Ramos (cell line): ENCODE data around the gene MYMK.
"Not testable (repeated sequence)": the region's sequence is repeated elsewhere in the genome, so short reads cannot be mapped to it uniquely, and the experiment has no call there.

ENCODE experiments used
- in situ Hi-C: fragments of 300-500 bp; cut with MboI; formaldehyde crosslinking; loops from one replicate; pipeline ENCODE4 v1.14.3; 2022; ENCODE audit warnings: low sequenced_read_pairs; ENCODE audit not compliant: unreplicated experiment

Gene MYMK, protein sequence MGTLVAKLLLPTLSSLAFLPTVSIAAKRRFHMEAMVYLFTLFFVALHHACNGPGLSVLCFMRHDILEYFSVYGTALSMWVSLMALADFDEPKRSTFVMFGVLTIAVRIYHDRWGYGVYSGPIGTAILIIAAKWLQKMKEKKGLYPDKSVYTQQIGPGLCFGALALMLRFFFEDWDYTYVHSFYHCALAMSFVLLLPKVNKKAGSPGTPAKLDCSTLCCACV

DNA sequence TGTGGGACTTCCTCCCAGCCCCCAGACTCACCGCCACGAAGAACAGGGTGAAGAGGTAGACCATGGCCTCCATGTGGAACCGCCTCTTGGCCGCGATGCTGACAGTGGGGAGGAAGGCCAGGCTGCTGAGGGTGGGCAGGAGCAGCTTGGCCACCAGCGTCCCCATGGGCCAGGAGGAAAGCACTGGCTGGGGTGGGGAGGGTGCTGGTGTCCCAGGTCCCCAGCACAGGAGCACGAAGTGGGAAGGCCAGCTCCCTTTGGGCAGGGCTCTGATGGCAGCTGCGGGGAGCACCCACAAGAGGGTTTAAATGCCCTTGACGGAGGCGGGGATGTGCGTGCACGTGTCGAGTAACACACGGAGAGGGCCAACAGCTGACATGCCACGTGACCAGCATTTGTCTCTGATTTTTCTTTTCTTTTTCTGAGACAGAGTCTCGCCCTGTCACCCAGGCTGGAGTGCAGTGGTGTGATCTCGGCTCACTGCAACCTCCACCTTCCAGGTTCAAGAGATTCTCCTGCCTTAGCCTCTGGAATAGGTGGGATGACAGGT, at the start of gene MYMK:
MYMK (minus strand) TSS at position 281 of the 550 bp plus-strand sequence; CDS start at position 166, 115 bp downstream.
- in situ Hi-C loops = no loop called here

DNA sequence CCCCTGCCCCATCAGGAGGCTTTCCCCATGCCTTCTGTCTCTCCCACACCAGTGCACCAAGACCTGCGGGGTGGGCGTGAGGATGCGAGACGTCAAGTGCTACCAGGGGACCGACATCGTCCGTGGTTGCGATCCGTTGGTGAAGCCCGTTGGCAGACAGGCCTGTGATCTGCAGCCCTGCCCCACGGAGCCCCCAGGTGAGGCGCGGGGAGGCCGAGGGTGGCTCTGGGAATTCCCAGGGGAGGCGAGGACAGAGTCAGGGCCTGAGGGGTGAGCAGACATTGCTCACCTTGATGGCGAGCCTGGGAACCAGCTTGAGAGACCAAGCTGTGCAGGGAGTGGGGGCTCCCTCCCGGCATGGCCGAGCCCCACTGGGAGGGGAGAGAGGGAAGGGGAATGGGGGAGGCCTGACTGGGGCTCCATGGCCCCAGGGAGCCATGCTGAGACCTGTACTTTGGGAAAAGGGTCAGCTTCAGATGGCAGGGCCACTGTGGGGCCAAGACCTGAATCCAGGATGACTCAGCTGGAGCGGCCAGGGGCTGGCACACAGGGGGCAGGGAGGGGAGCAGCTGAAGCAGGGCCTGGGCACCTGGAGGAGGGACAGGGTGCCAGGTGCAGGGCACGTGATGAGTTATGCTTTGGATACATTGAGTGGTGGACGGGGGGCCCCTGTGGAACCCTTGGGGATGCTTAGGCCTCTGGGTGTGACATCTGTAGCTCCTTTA, 49.2 kb upstream of the MYMK start:
- in situ Hi-C loops = no loop called here

DNA sequence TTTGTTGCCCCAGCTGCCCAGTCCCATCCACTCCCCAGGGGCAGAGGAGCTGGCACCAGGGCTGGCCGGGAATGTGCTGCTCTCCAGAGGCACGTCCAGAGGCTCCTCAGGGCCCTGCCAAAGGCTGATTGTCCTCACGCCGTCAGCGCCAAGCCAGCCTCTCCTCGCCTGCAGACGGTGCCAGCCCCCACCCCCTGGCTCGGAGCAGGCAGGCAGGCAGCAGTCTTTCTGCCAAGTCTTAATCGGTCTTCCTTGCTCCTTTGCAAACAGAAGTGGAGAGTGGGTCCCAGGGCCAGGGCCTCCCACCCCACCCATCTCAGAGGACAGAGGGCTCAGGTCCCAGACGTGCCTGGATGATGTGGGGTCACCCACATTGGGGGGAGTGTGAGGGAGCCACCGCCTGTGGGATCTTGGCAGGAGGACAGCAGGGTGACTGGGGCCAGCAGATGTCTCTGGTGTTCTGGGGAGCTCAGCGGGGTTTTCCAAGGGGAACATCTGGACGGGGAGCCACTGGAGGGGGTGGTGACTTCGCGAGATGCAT, 48.1 kb upstream of the MYMK start:
- in situ Hi-C loops = no loop called here

DNA sequence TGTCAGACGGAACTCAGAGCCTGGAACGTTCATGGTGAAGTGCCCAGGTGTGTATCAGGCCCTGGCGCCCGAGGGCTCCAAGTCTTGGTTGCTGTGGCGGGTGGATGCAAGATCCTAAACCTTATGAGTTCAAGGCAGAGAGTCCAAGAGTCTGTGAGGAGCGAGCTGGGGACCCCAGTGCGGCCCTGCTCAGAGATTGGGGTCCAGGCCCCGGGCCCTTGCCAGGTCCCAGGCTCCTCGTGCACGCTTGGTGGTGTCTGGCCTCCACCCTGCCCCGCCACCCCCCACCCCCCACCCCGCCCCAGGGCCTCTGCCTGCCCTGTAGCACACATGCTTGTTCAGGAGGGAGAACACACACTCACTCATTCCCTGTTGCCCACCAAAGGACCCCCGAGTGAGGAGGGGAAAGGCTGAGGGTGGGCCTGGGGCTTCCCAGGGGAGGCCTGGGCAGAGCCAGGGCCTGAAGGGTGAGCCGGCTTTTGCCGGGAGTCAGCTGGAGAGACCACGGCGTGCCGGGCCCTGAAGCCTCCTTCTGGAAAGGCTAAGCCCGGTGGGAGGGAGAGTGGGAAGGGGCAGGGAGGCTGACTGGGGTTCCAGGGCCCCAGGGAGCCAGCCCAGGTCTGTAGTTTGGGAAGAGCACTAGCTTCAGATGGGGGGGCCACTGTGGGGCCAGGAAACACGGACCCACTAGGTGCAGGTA, 47.3 kb upstream of the MYMK start:
- in situ Hi-C loops = no loop called here

DNA sequence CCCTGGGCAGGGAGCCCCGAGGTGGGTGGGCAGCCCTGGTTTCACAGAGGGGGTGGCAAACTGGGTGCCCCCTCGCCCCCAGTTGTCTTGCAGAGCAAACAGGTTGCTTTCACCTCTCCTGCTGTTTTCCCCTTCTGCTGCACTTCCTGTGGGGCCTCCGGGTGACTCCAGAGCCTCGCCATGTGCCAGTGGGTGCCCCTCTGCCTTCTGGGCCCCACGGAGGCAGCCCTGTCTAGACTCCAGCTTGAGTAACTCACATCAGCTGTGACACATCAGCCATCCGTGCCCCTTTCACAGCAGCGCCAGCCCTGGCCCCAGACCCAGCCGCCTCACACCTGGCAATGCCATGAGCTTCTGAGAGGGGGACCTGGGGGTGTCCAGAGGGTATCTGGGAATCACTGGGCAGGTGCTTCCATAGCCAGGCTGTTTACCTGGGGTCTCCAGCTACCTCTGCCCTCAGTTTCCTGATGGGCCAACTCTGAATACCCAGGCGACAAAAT, 46.7 kb upstream of the MYMK start:
- in situ Hi-C loops = no loop called here

DNA sequence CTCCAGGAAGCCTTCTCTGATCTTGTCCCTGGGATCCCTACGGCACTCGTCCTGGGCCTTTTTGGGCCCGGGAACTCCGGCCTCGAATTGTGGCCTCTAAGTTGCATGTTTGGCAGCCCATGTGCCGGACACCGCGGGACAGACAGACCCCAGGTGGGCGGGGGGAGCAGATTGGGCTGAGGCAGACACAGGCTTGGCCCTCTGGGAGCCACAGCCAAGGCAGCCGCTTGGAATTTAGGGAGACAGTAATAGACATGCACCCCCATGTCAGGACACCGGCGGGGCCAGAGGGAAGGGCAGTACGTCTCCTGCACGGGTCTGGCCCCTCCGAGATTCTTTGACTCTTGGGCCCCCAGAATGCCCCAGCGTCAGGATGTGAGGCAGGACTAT, 45.9 kb upstream of the MYMK start:
- in situ Hi-C loops = no loop called here

DNA sequence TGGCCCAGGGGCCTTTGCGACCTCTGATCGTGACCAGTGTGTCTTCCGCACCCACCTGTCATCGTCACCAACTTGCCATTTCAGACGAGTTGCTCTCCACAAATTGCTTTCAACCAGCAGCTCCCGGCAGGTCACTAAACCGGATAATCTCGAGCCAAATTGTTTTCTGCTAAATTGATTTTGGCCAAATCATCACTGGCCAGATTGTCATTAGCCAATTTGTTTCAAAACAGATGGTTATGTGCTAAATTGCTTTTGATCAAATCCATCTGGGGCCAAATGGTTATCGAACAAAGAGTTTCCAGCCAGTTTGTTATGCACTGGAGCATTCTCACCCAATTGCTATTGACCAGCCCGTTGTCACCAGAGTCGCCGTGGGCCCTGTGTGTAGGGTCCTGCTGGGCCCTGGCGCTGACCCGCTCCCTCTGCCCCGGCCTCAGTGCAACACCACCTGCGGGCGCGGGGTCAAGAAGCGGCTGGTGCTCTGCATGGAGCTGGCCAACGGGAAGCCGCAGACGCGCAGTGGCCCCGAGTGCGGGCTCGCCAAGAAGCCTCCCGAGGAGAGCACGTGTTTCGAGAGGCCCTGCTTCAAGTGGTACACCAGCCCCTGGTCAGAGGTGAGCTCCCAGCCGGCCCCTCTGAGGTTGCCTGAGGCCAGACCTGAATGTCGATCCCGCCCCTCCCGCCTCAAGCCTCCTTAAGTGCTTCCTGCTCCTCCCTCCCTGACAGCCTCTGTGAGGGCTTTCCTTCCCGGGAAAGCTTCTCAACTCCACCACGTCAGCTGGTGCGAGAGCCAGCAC, 45.3 kb upstream of the MYMK start:
- in situ Hi-C loops = no loop called here

DNA sequence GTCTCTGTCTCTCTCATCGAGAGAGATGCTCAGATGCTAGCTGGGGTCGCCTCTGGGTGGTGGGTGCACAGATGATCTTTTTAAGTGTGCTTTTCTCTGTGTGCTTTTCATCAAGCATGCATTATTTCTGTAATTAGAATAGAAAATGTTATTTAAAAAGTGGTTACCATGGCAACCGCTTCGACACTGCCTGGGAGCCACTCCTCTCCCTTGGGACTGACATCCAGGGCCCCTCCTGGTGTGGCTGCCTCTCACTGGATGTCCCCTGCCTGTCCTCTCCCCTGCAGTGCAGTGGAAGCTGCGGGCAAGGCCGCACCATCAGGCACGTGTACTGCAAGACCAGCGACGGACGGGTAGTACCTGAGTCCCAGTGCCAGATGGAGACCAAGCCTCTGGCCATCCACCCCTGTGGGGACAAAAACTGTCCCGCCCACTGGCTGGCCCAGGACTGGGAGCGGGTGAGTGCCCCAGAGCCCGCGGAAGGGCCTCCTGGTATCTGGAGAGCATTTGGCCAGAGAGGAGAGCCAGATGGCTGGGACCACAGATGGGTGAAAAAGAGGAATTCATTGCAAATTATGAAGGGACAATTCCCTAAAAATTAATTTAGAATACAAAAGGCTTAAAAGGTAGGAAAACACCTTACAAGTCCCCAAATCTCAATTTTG, 44.5 kb upstream of the MYMK start:
- in situ Hi-C loops = no loop called here

DNA sequence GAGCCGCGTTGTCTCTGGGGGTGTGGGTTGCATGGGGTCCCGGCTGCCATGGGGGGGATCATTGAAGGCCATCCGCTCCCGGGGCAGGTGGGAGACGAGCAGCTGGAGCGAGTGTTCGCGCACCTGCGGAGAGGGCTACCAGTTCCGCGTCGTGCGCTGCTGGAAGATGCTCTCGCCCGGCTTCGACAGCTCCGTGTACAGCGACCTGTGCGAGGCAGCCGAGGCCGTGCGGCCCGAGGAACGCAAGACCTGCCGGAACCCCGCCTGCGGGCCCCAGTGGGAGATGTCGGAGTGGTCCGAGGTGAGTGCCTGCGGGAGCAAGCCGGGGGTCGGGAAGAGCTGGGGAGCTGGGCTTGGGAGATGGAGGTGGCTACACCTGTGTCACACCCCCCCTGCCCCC, 43.4 kb upstream of the MYMK start:
- in situ Hi-C loops = no loop called here

DNA sequence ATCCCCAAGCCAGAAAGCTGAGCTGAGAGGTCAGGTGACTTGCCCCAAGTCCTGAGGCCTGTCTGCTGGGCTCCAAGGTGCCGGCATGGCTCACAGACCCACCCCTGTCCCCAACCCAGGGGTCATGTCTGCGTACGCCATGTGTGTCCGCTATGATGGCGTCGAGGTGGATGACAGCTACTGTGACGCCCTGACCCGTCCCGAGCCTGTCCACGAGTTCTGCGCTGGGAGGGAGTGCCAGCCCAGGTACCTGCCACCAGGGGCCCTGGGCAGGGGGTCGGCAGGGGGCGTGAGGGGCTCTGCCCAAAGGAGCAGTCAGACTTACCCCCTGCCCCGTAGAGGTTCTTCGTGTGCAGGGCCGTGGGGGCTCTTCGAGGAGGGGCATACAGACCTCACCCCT, 42.1 kb upstream of the MYMK start:
- in situ Hi-C loops = no loop called here

DNA sequence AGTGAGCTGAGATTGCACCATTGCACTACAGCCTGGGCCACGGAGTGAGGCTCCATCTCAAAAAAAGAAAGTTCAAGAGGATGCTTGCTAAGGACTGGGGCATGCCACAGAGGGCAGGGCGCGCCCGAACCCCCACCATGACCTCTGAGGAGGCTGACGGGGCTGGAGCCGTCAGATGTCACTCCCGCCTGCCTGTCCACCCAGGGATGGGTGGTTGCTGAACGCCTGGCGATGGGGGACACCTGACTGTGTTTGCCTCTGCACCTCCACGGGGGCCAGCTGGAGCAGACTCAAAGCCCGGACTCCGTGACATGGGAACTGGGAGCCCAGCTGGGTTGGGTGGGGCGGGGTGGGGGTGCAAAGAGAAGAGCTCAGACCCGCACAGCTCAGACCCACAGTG, 41.6 kb upstream of the MYMK start:
- in situ Hi-C loops = no loop called here

DNA sequence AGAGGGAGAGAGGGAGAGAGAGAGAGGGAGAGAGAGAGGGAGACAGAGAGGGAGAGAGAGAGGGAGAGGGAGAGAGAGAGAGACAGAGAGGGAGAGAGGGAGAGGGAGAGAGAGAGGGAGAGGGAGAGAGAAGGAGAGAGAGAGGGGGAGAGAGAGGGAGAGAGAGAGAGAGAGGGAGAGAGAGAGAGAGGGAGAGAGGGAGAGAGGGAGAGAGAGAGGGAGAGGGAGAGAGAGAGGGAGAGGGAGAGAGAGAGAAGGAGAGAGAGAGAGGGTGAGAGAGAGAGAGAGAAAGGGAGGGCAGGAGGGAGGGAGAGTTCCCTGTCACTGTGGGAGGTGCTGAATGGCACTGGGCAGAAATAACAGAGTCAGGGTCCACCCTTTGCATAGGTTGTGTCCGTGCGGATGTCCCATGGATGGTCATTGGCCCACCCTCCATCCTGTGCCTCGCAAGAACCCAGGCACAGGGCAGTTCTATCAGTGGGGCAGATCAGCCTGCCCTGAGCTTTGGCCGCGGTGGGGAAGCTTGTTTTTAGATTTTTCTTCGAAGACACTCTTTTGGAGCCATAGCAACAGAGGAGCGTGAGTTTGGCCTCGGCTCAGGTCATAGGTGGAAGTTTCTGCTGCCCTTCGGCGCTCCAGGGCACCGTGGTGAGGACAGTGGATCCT, 39.8 kb upstream of the MYMK start:
- in situ Hi-C loops = no loop called here

DNA sequence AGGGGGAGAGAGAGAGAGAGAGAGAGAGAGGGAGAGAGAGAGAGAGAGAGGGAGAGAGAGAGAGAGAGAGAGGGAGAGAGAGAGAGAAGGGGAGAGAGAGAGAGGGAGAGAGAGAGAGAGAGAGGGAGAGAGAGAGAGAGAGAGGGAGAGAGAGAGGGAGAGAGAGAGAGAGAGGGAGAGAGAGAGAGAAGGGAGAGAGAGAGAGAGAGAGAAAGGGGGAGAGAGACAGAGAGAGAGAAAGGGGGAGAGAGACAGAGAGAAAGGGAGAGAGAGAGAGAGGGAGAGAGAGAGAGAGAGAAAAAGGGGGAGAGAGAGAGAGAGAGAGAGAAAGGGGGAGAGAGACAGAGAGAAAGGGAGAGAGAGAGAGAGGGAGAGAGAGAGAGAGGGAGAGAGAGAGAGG, 39.1 kb upstream of the MYMK start:
- in situ Hi-C loops = not testable (repeated sequence)

DNA sequence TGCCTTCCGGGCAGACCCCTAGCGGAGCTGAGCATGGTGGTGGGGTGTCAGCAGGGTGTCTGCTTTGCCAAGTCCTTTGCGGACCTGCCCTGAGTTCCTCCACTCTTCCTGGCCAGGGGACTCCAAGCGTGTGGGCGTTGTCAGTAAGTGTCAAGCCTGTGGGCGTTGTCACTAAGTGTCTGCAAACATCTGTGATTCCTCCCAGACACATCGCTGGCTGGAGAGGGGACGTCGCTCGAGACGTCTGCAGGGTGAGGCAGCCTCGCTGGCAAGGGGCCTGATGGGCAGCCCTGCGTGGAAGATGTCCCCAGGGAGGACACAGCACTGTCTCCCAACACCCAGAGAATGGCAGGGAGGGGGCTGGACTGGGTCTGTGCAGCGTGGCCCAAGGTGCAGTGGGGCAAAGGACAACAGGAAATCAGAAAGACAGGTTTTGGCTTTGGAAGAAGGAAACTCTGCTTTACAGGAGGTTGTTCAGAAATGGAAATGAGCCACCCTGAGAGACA, 38.6 kb upstream of the MYMK start:
- in situ Hi-C loops = no loop called here

DNA sequence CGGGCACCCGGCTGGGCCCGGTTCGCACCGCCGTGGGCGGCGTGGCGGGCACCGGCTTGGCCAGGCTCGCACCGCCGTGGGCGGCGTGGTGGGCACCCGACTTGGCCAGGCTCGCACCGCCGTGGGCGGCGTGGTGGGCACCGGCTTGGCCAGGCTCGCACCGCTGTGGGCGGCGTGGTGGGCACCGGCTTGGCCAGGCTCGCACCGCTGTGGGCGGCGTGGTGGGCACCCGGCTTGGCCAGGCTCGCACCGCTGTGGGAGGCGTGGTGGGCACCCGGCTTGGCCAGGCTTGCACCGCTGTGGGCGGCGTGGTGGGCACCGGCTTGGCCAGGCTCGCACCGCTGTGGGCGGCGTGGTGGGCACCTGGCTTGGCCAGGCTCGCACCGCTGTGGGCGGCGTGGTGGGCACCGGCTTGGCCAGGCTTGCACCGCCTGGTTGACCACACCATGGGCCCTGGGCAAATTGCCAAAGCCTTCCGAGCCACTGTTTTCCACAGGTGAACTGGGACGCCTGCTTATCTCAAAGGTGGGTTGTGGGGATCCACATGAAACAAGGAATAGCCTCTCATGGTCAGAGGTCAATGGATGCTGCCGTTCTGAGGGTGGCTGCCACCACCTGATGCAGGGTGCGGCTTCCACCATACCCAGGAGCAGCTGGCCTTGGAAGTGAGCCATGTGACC, 38.0 kb upstream of the MYMK start:
- in situ Hi-C loops = no loop called here

DNA sequence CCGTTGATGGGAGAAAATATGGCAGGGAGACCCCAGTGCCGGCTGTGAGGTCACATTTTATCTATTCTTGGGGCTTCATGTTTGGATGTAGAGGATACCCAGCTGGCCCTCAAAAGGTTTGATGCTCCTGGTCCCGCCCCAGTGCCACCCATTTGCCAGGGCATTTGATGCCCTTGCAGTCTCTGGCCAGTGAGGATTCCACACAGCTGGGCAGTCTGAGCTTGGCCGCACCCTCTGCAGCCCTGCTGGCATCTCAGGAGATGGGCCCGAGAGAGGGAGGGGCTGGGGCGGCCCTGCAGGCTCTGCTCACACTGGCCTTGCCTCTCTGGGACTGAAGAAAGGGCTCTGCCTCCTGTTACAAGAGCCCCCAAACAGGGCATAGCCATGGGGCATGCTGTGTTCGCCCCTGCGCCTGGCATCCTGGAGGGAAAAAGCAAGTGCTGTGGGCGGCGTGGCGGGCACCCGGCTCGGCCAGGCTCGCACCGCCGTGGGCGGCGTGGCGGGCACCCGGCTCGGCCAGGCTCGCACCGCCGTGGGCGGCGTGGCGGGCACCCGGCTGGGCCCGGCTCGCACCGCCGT, 37.3 kb upstream of the MYMK start:
- in situ Hi-C loops = no loop called here

DNA sequence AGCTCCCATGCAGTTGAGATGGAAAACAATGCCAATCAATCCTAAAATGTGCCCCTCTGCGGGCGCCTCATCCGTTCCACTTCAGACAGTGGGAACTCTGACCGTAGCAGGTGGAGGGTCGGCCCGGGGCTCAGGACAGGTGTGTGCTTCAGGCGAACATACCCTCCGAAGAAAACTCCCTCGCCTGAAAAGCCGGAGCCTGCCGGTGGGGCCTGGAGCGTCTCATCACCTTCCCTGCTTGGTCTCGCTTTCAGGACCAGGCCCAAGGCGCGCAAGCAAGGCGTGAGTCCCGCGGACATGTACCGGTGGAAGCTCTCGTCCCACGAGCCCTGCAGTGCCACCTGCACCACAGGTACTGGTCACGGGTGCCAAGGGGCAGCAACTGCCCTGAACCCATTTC, 36.2 kb upstream of the MYMK start:
- in situ Hi-C loops = no loop called here

DNA sequence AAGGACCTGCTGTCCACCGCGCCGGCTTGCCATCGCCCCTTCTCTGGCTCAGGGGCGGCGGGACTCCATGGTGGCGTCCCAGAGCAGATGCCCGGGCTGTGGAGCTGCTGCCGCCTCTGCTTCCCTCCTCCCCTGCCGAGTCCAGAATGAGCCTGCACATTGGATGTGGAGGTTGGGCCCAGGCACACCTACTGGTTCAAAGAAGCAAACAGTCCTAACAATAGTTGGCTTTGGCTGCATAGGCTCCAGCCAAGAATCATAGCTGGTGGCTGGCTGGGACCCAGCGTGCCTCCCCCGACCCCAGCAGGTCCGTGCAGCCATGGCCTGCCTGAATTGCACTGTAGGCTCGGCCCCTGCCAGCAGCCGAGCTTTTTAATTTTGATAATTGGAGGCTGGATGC, 35.6 kb upstream of the MYMK start:
- in situ Hi-C loops = no loop called here
